C4-2B (cell line): ENCODE measurements around the gene JMJD6.
"Not testable (repeated sequence)": the region's sequence is repeated elsewhere in the genome, so short reads cannot be mapped to it uniquely, and the experiment has no call there.

ENCODE experiments used
- H3K27ac ChIP-seq: fragments of 450-650 bp; 2 replicates; pipeline ENCODE4 v1.5.1; 2017
- ZFX ChIP-seq: fragments of 450-650 bp; IDR thresholded peaks from 2 replicates; pipeline ENCODE4 v1.6.1; 2017
- TF ChIP-seq, protein P1 (sequence below): fragments of 450-650 bp; conservative IDR thresholded peaks from 2 replicates; pipeline ENCODE4 v1.5.1; 2017; ENCODE audit warnings: mild to moderate bottlenecking

Gene JMJD6

DNA sequence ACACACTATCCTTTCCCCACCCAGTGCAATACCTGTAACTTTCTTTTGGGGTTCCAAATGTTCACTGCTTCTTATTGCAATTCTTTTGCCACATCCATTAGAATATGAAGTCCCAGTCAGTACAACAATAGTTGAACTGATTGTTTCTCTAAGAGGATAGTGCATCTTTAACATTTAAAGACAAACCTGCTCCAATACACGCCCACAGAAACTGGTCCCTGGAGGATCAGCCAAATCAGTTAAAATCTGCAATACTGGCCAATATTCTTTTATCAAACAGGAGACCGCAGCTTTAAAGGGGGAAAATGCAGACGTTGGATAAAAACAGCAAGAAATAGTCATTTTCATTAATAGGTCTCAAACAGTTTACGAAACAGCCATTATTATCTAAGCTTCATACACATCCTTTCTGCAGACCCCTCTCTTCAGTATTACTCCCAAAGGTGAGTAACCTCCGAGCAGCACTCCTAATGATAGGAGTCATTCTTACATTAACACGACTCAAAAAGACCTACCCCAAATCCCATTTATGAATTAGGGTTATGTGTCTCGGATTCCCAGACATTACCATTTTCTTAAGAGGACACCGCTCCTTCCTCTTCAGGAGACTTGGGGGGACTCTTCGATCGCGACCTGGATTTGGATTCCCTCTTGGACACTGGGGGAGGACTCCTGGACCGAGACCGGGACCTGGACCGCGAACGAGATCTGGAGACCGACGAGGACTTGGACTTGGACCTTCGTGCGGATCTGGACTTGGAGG is 9.4 kb upstream of the JMJD6 start:
- TF ChIP-seq, protein P1, sequence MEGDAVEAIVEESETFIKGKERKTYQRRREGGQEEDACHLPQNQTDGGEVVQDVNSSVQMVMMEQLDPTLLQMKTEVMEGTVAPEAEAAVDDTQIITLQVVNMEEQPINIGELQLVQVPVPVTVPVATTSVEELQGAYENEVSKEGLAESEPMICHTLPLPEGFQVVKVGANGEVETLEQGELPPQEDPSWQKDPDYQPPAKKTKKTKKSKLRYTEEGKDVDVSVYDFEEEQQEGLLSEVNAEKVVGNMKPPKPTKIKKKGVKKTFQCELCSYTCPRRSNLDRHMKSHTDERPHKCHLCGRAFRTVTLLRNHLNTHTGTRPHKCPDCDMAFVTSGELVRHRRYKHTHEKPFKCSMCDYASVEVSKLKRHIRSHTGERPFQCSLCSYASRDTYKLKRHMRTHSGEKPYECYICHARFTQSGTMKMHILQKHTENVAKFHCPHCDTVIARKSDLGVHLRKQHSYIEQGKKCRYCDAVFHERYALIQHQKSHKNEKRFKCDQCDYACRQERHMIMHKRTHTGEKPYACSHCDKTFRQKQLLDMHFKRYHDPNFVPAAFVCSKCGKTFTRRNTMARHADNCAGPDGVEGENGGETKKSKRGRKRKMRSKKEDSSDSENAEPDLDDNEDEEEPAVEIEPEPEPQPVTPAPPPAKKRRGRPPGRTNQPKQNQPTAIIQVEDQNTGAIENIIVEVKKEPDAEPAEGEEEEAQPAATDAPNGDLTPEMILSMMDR: no peak
- no peak for TF ChIP-seq ZFX
- peak overlapping the region; percentile 100 for H3K27ac ChIP-seq

DNA sequence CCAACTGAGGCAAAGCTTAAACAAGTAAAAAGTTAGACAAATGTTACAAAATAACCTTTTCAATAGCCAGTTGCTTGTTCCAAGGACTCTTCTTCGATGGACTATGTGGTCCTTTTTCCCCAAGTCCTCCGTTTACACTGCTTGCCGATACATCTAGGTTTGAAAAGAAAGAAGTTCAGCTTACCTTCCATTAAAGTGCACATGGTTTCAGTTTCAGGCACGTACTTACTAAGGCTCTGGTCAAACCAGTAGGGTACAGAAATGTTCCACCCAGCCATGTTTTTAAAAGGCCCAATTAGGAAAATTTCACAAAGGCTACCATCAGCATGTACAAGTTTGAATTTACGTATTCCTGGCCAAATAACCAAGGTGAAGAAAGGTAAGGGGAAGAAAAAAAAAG is 8.6 kb upstream of the JMJD6 start:
- no peak overlapping the region for H3K27ac ChIP-seq
- no peak for TF ChIP-seq ZFX

DNA sequence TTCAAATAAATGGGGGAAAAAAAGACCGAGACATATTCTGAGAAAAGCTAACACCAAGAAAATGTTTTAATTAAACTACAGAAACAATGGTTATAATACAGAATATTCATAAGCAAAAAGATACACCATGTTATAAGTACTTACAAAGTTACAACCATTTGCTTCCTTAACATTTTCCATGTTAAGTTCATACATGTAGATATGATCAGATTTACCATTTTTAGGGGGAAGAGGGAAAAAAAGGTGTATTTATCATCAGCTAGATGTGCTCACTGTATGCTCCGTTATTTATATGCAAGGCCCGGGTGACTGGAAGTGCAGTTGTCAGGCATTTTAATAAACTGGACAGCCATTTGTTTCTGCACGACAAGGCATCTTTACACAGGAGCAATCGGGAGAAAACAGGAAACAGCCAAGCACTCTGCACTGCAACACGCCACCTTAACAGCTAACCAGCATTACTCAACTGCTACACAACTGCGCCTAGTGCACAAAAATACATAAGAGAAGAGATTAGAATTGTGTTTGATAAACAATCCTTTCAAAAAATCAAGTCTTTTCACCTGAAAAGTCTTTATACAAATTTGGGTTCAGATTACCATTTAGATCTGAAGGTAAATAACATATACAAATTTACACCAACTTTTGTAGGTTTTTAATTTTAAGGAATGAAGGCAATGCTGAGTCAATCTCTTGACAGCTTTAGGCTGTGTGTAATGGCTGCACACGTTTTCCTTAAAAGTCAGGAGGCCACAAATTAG is 7.9 kb upstream of the JMJD6 start:
- TF ChIP-seq ZFX: no peak
- TF ChIP-seq, protein P1: no peak
- no peak overlapping the region for H3K27ac ChIP-seq

DNA sequence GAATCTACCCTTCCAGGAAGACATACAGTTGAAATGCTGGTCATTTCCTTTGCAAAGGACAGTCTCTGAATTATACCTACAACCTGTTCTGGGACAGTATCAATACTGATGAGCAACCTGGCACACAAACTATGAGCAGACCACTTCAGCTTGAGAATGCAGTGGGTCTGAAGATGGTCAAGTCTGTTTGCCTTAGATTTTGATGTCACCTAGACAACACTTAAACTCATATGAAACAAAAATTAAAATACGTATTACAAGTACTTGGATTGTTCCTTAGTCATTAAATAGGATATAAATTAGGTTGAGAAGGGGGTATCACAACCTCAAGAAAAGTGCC is 7.2 kb upstream of the JMJD6 start:
- H3K27ac ChIP-seq: no peak overlapping the region

DNA sequence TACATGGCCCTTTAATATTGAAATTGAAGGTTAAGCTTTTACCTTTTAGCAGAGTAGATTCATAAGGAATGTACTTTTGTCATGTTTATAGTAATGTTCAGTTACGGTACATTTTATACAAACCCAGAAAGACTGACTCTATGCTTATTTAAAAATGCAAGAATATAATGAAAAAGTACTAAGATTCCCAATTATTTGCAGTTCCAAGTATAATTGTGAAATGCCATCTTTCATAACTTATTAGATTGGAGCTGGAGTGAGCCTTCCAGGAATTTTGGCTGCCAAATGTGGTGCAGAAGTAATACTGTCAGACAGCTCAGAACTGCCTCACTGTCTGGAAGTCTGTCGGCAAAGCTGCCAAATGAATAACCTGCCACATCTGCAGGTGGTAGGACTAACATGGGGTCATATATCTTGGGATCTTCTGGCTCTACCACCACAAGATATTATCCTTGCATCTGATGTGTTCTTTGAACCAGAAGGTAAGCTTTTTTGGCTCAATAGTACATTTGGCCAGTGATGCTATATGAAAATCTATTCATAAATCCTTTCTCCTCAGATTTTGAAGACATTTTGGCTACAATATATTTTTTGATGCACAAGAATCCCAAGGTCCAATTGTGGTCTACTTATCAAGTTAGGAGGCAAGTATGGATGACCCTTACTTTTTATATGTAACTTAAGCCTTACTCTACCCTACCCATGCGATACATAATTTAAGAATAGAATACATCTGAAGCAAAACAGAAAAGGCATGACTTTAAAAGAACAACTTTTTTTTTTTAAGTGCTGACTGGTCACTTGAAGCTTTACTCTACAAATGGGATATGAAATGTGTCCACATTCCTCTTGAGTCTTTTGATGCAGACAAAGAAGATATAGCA is 6.6 kb upstream of the JMJD6 start:
- no peak overlapping the region for H3K27ac ChIP-seq
- TF ChIP-seq, protein P1: no peak
- no peak for TF ChIP-seq ZFX

More for the DNA sequence above, 7.2 kb upstream of the JMJD6 start:
- TF ChIP-seq, protein P1: no peak
- TF ChIP-seq ZFX: no peak

DNA sequence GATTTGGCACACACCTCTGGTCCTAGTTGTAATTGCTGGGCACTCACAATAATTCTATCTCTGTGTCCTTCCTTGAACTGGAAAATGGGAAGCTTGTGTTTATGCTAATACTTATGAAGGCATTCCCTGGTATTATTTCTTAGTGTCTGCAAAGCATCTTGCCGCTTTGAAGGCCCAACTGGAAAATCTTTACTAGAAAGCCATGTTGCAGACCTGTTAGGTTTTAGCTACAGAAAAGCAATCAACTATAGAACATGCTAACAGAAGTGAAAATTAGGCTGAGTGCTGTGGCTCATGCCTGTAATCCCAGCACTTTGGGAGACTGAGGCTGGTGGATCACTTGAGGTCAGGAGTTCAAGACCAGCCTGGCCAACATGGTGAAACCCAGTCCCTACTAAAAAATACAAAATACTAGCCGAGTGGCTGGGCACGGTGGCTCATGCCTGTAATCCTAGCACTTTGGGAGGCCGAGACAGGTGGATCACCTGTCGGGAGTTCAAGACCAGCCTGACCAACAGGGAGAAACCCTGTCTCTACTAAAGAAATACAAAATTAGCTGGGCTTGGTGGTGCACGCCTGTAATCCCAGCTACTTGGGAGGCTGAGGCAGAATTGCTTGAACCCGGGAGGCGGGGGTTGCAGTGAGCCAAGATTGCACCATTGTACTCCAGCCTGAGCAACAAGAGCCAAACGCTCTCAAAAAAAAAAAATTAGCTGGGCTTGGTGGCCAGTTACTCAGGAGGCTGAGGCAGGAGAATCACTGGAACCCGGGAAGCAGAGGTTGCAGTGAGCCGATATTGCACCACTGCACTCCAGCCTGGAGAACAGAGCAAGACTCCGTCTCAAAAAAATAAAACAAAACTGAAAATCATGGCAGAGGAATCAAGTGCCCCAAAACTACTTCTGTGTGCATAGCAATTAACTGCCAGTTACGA is 5.7 kb upstream of the JMJD6 start:
- H3K27ac ChIP-seq: not testable (repeated sequence)

DNA sequence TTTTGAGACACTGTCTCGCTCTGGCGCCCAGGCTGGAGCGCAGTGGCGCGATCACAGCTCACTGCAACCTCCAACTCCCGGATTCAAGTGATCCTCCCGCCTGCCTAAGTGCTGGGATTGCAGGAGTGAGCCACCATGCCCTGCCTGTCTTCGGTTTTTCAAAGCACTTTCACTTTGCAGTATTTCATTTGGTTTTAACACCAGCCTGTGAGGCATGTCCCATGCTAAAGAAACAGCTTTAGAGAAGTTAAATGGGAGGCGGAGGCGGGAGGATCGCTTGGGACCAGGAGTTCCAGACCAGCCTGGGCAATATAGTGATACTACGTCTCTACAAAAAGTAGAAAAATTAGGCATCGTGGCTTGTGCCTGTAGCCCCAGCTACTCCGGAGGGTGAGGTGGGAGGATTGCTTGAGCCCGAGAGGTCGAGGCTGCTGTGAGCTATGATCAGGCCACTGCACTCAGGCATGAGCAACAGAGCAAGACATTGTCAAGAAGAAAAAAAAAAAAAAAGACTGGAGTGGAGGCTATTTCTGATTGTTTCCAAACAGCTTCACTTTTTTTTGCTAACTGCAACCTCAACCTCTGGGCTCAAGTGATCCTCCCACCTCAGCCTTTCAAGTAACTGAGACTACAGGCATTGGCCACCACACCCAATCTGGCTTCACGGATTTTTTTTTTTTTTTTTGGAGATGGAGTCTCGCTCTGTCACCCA is 1.5 kb upstream of the JMJD6 start:
- peak overlapping the region; percentile 97 for H3K27ac ChIP-seq
- TF ChIP-seq, protein P1: no peak
- TF ChIP-seq ZFX: no peak
